Activated CD4-positive, CD25-positive, alpha-beta regulatory T cell treated with anti-CD3 and anti-CD28 coated beads, Interleukin-2, amount 50 U/mL, for 24 hours (primary cell): Measurements from ENCODE around the gene PCDH19.
"Not testable (repeated sequence)": the region's sequence is repeated elsewhere in the genome, so short reads cannot be mapped to it uniquely, and the experiment has no call there.

Experiments
- ATAC-seq, 2 donors: fragments of 150-1000 bp; cut with Tn5 transposase; one replicate each; pipeline ENCODE4 v1.10.0; 2021; ENCODE audit warnings: mild to moderate bottlenecking in 1 of 2, moderate library complexity in 1 of 2

PCDH19 gene, protein sequence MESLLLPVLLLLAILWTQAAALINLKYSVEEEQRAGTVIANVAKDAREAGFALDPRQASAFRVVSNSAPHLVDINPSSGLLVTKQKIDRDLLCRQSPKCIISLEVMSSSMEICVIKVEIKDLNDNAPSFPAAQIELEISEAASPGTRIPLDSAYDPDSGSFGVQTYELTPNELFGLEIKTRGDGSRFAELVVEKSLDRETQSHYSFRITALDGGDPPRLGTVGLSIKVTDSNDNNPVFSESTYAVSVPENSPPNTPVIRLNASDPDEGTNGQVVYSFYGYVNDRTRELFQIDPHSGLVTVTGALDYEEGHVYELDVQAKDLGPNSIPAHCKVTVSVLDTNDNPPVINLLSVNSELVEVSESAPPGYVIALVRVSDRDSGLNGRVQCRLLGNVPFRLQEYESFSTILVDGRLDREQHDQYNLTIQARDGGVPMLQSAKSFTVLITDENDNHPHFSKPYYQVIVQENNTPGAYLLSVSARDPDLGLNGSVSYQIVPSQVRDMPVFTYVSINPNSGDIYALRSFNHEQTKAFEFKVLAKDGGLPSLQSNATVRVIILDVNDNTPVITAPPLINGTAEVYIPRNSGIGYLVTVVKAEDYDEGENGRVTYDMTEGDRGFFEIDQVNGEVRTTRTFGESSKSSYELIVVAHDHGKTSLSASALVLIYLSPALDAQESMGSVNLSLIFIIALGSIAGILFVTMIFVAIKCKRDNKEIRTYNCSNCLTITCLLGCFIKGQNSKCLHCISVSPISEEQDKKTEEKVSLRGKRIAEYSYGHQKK (N-terminal part only)

GRCh38 chrX:100409610-100410590 is at the start of gene PCDH19:
Gene PCDH19 (minus strand): TSS chrX:100410273. CDS start chrX:100408597, 1,676 bp downstream.
- peak; percentile 49 to 64 for ATAC-seq

DNA sequence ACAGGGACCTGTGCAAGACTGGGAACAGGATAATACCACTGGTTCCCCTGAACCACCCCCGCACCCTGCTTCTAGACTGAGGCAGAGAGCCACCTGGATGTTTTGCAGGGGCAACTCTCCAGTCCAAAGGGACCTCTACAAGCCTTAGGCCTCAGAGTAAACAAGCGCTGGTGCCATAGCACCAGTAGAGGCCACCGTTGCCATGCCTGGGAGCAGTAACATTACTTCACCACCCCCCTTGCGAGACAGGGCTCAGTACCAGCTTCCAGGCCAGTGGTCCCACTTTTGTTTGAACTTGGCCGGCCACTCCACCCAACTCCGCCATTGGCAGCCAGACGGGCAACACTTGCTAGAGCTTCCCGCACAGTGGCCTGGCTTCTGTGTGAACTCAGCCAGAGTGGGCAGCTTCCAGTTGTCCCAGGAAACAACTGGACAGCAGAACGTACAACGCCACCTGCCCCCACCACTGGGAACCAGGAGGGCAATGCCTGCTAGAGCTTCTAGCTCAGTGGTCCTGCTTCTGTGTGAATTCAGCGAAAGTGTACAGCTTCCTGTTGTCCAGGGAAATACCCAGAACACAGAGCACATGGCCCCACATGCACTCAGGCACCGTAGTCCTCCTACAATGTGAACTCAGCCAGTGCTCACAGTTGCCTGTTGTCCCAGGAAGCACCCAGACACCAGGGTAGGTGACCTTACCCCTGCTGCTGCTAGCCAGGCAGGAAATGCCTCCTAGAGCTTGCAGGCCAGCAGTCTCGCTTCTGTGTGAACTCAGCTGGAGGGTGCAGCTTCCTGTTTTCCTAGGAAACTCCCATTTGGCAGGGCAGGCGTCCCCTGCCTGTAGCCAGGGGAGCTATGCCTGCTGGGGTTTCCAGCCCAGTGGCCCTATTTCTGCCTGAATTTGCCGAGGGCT is 39.9 kb upstream of the PCDH19 start:
- no peak for ATAC-seq

GRCh38 chrX:100447655-100448397 is 37.8 kb upstream of the PCDH19 start:
- ATAC-seq, result no peak

- ATAC-seq, result no peak
Measured at GRCh38 chrX:100445593-100445992, 35.5 kb upstream of the PCDH19 start.

GRCh38 chrX:100441321-100441720 is 31.2 kb upstream of the PCDH19 start:
- ATAC-seq, result not testable (repeated sequence)

- no peak for ATAC-seq
Measured at GRCh38 chrX:100440006-100440405, 29.9 kb upstream of the PCDH19 start.

GRCh38 chrX:100435726-100436125 is 25.7 kb upstream of the PCDH19 start:
- ATAC-seq, result no peak

DNA sequence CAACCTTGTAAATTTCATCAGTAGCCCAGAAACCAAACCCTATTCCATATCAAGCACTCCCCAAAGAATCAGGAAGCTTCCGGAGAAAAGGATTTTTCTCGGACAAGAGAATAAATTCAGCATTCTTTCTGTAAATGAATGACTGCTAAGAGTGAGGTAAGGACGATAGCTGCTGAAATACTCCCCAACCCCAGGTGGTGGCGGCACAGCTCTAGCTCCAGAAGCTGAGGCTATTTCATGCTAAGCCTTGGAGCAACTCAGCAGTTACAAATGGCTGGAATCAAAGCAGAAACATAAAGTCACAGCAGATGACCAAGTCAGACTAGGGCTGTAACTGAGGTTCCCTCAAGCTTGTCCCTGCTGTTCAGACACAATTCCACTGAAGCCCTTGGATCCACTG is 13.9 kb upstream of the PCDH19 start:
- ATAC-seq, result no peak

- no peak for ATAC-seq
Measured at GRCh38 chrX:100418556-100418955, 8.5 kb upstream of the PCDH19 start.

DNA sequence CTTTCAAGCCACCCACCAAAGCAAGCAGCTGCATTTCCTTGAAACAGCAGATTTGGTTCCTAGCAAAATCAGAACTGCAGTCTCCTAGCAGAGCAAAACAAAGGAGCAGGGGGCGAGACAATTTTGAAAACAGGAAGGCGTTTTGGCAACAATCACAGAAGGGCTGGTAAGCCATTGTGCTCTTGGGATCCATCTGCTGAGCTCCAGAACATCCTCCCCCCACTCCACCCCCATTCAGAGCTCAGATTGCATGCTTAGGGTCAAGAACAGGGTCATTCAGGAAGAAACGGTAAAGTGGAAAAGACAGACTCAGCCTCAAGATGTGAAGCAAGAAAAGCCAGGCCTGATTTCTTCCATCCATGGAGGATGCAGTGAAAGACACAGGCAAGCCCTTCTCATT is 7.6 kb upstream of the PCDH19 start:
- no peak for ATAC-seq

- no peak for ATAC-seq
Measured at GRCh38 chrX:100413229-100413628, 3.2 kb upstream of the PCDH19 start.

DNA sequence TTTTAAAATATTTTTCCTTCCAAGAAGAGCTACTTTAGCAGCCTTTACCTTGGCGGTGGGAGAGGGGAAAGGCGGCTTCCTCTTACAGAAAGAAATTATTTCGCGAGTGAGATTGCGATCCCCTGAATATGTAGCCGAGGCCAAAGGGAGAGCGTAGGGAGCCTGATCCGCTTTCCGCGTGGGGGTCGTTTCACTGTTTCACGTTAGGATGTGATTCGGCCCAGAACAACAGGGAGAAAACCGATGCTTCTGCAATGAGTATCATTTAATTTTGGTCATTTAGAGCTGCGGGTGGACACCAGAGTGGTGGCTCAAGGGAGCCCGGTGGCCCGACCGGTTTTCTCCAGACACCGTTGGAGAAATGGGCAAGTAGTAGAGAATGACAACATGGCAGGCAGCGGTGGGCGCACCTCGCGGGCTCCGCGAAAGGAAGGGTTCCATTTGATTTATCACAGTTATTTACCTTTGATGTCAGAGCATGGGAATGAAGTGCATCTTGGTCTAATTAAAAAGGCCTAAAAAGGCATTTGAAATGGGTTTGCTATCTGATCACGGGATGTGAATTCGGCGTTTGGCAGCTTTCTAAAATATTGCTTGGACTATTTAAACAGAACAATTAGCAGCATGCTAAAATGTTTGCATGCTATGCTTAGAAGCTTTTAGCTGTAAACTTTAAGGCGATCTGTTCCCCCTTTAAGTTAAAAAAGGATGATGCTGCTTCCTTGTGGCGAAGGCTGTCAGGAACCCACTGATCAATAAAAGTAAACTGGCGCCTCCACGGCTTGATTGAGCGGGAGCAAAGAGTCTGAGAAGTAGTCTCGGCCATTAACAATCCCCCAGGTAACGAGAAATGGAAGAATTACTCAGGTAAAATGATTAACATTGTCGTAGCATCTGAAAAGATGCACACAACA is 2.0 kb upstream of the PCDH19 start:
- ATAC-seq, result no peak

DNA sequence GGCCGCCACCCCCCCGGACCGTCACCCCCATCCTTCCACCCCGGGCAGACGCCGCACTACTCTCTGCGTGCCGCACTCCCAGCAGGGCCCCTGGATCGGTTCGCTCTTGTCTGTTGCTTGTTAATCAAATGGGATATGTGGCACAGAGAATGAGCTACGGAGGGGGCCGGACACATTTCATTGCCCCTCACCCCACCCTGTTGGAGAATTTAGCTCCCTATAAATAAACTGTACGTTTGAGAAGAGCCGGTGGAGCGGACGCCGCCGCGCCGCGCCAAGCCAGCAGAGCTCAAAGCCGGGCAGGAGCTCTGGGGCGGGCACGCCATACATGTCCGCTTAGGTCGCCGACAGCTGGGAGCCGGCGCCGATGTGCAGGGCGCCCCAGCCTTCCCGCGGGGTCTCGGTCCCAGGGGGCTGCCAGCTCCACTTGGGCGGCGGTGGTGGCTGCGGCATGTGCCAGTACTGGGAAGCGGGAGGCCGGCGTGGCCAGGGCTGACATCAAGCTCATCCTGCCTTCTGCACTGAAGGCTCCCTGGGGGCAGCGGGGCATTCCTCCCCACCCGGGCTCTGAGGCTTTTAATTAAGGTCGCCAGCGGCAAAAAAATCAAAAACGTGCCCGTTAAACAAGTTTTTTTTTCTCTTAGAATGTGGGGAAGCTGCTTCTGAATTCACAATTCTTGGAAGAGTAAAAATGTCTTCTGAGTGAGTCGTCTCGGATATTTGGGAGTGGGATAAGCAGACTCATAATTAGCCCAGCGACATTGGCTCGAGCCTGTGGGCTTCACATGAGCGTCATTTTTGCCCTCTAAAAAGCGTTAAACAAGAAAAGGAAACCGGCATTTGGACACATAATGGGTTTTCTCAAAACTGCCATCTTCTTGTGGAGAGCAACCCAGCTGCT is 1.1 kb upstream of the PCDH19 start:
- no peak for ATAC-seq

- ATAC-seq, result no peak
Measured at GRCh38 chrX:100408713-100409609, 1.1 kb downstream of the PCDH19 start.

- no peak for ATAC-seq
Measured at GRCh38 chrX:100407784-100408712, 2.0 kb downstream of the PCDH19 start.

DNA sequence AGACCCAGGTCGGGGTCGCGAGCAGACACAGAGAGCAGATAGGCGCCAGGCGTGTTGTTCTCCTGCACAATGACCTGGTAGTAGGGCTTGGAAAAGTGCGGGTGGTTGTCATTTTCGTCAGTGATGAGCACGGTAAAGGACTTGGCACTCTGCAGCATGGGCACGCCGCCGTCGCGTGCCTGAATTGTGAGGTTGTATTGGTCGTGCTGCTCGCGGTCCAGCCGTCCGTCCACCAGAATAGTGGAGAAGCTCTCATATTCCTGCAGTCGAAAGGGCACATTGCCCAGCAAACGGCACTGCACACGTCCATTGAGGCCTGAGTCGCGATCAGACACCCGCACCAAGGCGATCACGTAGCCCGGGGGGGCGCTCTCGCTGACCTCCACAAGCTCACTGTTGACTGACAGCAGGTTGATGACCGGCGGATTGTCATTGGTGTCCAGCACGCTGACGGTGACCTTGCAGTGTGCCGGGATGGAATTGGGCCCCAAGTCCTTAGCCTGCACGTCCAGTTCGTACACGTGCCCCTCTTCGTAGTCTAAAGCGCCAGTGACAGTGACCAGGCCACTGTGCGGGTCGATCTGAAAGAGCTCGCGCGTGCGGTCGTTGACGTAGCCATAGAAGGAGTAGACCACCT is 2.8 kb downstream of the PCDH19 start:
- no peak for ATAC-seq
